A172 (cell line): ENCODE data around the gene CDH3. TPM values are rescaled to one million over a fixed set of nuclear protein-coding genes. Genes with fewer than 3 reads are reported as not detected.

Experiments
- DNase-seq: peaks from one replicate; pipeline ENCODE4 v3.0.0-alpha.2; 2015; ENCODE audit warnings: low spot score
- total RNA-seq: library from RNA; depleted of rRNA; stranded (reverse); fragments of >200 nt; shearing (Covaris generic); gene quantifications from 2 replicates; pipeline ENCODE4 v1.2.3, GENCODE V29; 2014

Gene CDH3
- total RNA-seq, 1 experiment from 2014 or later: 0.34 TPM

DNA sequence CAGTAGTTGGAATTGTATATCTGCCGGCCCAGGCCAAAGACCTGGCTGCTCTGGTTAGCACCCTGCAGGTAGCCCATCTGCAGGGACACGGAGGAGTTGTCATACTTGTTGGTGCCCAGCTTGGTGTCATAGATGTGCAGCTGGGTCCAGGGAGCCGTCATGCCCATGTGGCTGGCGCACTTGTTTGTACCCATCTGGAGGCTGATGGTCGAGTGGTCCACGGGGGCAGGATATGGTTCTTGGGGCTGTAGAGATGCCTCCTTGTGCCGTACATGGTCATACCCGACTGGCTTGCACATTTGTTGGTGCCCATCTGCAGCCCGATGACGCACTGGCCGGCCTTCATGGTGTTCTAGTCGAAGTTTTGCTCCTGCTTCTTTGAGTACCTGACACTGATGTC lies 6.0 kb downstream of the CDH3 start:
- DNase-seq: no peak

- no peak for DNase-seq
Measured at GRCh38 chr16:68652659-68653058, 7.5 kb downstream of the CDH3 start.

- DNase-seq: no peak
Measured at GRCh38 chr16:68655806-68656205, 10.7 kb downstream of the CDH3 start.

DNA sequence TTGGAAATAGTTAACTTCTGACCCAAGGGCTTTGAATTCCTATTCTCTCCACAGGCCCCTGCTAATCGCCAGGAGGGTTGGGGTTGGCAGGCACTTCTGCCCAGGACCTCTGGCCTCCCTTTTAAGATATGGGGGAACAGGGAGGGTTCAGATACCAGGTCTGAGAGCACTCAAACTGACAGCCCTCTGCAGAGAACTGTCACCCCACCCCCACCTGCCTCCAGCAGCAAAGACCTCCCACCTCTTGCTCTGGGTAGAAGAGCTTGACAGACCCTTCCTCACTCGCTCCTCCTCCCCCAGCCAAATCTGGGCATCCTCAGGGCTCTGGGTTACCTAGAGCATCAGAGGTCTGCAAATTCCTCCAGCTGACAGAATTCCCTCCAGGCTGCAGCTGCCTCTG lies 11.6 kb downstream of the CDH3 start:
- DNase-seq: no peak

DNA sequence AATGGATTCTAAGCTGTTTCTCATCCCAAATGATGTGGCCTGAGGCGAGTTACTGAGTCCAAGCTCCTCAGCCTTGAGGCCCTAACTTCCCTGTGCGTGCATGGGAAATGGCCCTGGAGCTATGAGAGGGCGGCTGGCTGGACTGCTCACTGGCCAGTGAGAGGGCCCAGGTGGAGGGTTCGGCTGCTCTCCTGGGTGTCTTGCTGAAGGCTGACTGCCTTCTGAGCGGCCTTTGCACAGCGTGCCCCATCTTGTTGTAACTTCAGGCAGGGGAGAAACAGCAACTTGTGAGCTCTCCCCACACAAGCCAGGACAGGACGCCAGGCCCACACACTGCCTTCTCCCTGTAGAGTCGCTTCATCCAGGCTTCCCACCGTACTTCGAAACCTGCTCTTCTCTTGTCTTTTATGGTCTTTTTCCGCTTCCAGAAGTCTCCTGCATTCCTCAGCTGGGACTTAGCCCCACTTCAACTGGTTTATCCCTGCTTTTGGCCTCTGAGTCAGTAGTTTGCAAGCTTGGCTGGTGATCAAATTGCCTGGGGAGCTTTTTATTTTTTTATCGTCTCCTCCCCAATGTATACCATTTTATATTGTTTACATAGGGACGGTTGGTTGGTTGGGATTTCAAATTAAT lies 13.3 kb downstream of the CDH3 start:
- peak; percentile 91 for DNase-seq

GRCh38 chr16:68658974-68659360 lies 13.9 kb downstream of the CDH3 start:
- no peak for DNase-seq

DNA sequence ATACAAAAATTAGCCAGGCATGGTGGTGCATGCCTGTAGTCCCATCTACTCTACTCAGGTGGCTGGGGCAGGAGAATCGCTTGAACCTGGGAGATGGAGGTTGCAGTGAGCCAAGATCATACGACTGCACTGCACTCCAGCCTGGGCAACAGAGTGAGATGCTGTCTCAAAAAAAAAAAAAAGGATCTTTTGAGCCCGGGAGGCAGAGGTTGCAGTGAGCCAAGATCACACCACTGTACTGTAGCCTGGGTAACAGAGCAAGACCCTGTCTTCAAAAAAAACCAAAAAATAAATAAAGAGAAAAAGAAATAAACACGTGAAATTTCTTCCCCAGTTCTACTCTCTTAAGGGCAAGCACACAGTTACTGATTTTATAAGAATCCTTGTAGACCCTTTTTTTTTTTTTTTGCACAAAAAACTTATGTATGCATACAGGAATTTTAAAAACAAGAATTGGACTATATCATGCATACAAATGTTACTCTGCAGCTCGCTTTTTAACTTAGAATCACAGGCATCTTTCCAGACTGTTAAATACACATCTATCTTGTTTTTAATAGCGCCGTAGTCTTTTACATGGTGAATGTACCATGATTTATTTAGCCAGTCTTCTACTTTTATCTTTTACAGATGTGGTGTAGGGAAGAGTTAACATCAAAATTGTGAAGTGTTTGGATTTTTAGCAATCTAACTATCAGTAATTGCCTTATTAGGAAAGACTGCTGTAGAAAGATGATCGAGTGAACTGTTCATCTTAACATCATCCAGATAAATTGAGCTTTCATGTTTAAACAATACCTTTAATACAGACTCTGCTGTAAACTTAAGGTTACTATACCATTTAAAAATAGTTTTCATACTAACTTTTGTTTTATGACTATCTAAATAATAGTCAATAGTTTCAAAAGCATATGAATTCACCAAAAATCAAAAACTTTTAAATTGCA lies 14.6 kb downstream of the CDH3 start:
- DNase-seq: no peak

- peak; percentile 64 for DNase-seq
Measured at GRCh38 chr16:68660359-68660795, 15.3 kb downstream of the CDH3 start.

GRCh38 chr16:68662035-68662434 lies 16.9 kb downstream of the CDH3 start:
- DNase-seq: no peak

GRCh38 chr16:68664297-68664696 lies 19.2 kb downstream of the CDH3 start:
- no peak for DNase-seq

DNA sequence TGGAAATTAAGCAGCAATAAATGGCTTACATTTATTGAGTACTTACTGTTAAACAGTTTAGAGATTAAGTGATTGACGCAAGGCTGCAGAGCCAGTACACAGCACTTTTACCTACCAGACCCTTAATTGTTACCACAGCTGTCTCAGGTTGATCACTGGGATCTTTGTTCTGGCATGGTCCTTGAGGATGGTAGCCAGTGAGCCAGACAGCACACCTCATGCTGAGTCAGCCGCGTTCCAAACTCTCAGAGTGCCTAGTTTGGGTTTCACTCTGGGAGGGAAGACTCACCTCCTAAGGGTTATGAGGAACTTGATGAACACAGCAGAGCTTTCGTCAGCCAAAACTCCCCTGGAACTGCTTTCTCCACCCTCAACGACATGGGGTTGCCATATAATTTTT lies 20.4 kb downstream of the CDH3 start:
- DNase-seq: peak; percentile 21

DNA sequence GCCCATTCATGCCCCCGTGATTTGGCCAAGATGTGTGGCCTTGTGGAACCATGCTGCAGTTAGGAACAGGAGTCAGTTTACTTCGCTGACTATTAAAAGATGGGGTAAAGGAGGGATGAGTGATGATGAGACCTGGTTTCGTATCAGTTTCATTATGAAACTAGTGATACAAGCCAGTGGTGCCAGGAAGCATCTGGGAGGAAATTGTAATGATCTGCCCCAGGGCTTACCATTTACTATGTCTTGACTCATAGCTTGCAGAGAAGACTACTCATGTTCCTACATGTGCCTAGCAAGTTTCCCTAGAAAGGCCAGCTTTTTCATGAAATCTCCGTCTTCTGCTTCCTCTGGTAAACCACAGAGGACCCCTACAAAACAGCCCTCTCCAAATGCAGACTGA lies 23.2 kb downstream of the CDH3 start:
- DNase-seq: no peak

DNA sequence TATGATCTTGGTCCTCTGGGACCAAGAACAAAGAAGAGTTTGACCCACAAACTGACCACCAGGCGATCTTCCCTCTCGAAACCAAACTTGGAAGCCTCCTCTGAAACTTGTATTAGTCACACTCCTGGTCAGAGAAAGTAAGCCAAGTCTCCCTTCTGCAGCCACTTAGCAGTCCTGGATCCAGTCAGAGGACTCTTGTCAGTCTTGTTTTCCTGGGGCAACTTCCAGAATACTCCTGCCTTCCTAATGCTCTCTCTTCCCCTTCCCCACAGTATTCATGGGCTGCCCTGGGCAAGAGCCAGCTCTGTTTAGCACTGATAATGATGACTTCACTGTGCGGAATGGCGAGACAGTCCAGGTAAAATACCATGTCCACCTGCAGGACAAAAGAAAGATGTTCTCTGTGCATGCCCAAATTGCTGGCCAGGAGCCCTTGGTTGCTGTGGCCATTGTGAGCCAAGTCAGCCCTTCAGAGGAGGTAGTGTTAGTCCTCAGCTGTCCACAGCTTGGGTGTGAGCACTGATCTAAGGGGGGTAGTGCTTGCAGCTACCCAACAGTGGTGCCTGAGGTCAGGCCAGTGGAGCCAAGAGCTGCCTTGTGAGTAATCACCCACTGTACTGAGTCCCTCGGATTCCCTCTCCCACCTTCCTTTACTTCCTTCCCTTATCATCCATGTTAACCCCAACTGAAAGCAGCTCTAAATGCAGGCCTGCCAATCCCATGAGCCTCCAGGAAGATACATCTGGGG lies 31.2 kb downstream of the CDH3 start:
- no peak for DNase-seq

GRCh38 chr16:68681038-68681437 lies 35.9 kb downstream of the CDH3 start:
- no peak for DNase-seq

DNA sequence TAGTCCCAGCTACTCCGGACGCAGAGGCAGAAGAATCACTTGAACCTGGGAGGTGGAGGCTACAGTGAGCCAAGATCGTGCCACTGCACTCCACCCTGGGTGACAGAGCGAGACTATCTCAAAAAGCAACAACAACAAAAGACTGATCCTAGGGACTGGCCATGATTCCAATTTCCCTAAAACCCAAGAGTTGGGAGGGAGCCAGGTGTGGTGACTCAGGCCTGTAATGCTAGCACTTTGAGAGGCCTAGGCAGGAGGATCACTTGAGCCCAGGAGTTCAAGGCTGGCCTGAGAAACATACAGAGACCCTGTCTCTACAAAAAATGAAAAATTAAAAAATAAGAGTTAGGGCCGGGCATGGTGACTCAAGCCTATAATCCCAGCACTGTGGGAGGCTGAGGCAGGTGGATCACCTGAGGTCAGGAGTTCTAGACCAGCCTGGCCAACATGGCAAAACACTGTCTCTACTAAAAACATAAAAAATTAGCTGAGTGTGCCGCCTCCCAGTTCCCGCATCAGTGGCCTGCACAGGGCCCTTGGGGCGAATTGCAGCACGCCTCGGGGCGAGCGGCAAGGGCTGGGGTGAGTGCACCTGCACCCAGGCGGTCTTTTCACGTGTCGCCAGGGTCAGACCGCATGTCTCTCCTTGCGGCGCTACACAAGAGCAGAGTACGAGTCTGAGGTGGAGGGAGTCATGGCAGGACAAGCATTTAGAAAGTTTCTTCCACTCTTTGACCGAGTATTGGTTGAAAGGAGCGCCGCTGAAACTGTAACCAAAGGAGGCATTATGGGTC lies 40.8 kb downstream of the CDH3 start:
- DNase-seq: no peak

- no peak for DNase-seq
Measured at GRCh38 chr16:68686905-68687304, 41.8 kb downstream of the CDH3 start.

- DNase-seq: no peak
Measured at GRCh38 chr16:68689921-68690320, 44.8 kb downstream of the CDH3 start.

DNA sequence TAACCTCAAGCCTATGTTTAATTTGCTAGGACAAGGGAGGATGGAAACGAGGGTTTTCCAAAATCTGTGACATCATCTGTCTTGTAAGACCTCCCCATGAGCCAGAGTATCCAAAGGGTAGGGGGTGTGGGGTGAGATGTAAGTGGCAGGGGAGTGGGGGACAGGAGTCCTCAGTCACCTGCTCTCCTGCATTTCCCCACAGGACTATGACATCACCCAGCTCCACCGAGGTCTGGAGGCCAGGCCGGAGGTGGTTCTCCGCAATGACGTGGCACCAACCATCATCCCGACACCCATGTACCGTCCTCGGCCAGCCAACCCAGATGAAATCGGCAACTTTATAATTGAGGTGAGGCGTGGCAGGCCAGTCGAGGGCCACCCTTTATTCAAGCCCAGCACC lies 50.5 kb downstream of the CDH3 start:
- DNase-seq: no peak

GRCh38 chr16:68696514-68696913 lies 51.4 kb downstream of the CDH3 start:
- DNase-seq: no peak

DNA sequence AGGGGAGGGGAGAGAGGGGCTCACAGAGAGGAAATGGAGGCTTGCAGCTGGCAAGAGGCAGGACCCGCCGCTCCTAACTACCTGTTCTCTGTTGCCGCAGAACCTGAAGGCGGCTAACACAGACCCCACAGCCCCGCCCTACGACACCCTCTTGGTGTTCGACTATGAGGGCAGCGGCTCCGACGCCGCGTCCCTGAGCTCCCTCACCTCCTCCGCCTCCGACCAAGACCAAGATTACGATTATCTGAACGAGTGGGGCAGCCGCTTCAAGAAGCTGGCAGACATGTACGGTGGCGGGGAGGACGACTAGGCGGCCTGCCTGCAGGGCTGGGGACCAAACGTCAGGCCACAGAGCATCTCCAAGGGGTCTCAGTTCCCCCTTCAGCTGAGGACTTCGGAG lies 53.0 kb downstream of the CDH3 start:
- DNase-seq: no peak

GRCh38 chr16:68700120-68700519 lies 55.0 kb downstream of the CDH3 start:
- DNase-seq: peak; percentile 35

- DNase-seq: no peak
Measured at GRCh38 chr16:68700831-68701230, 55.7 kb downstream of the CDH3 start.
